ENCODE data around the gene C9orf43.
"Not testable (repeated sequence)": the region's sequence is repeated elsewhere in the genome, so short reads cannot be mapped to it uniquely, and the experiment has no call there.

C9orf43 gene

GRCh38 chr9:113410207-113410864, at the start of gene C9orf43, which contains the start of gene POLE3:
C9orf43 (plus strand) TSS chr9:113410747; CDS start chr9:113413494, 2,747 bp downstream.
POLE3 (minus strand) TSS chr9:113410675; CDS start chr9:113410293, 382 bp downstream.
- peak; percentile 96 for DNase-seq

GRCh38 chr9:113361304-113362018, 49.1 kb upstream of the C9orf43 start:
- peak; percentile 64 for DNase-seq

- no peak for DNase-seq
Measured at GRCh38 chr9:113363336-113363735, 47.2 kb upstream of the C9orf43 start.

GRCh38 chr9:113364951-113365350, 45.6 kb upstream of the C9orf43 start:
- DNase-seq = no peak

- DNase-seq = not testable (repeated sequence)
Measured at GRCh38 chr9:113365652-113366051, 44.9 kb upstream of the C9orf43 start.

- no peak for DNase-seq
Measured at GRCh38 chr9:113368348-113368981, 42.1 kb upstream of the C9orf43 start.

- DNase-seq = no peak
Measured at GRCh38 chr9:113368982-113369854, 41.3 kb upstream of the C9orf43 start.

- DNase-seq = no peak
Measured at GRCh38 chr9:113369855-113370140, 40.7 kb upstream of the C9orf43 start.

GRCh38 chr9:113370806-113371325, 39.7 kb upstream of the C9orf43 start:
- no peak for DNase-seq

- DNase-seq = no peak
Measured at GRCh38 chr9:113372059-113372458, 38.5 kb upstream of the C9orf43 start.

GRCh38 chr9:113373256-113373655, 37.3 kb upstream of the C9orf43 start:
- no peak for DNase-seq

GRCh38 chr9:113373676-113374392, 36.7 kb upstream of the C9orf43 start:
- DNase-seq = no peak

- DNase-seq = peak; percentile 21
Measured at GRCh38 chr9:113375057-113376023, 35.2 kb upstream of the C9orf43 start.

GRCh38 chr9:113376634-113377567, 33.6 kb upstream of the C9orf43 start, which contains the start of gene HDHD3:
HDHD3 (minus strand) TSS chr9:113376986; CDS start chr9:113374354, 2,632 bp downstream.
- peak; percentile 60 for DNase-seq

- DNase-seq = not testable (repeated sequence)
Measured at GRCh38 chr9:113379094-113379828, 31.3 kb upstream of the C9orf43 start.

- DNase-seq = not testable (repeated sequence)
Measured at GRCh38 chr9:113379829-113380210, 30.7 kb upstream of the C9orf43 start.

GRCh38 chr9:113380869-113381378, 29.6 kb upstream of the C9orf43 start:
- no peak for DNase-seq

GRCh38 chr9:113381441-113381840, 29.1 kb upstream of the C9orf43 start:
- not testable (repeated sequence) for DNase-seq
